GM19324 (cell line): ENCODE measurements around the gene CRAT.

Source experiments
- ATAC-seq: cut with Tn5 transposase; IDR thresholded peaks from one replicate; pipeline ENCODE4 v1.9.1; 2021; ENCODE audit warnings: mild to moderate bottlenecking, moderate library complexity; ENCODE audit not compliant: unreplicated experiment, low FRiP score

CRAT gene

GRCh38 chr9:129110740-129111527 lies at the start of gene CRAT, which contains the start of gene PTPA:
Gene CRAT, minus strand, starts transcription at chr9:129110793. Its CDS starts 284 bp downstream, at chr9:129110509.
Gene PTPA, plus strand, starts transcription at chr9:129111415. Its CDS starts 186 bp downstream, at chr9:129111601.
- ATAC-seq = peak; percentile 83

DNA sequence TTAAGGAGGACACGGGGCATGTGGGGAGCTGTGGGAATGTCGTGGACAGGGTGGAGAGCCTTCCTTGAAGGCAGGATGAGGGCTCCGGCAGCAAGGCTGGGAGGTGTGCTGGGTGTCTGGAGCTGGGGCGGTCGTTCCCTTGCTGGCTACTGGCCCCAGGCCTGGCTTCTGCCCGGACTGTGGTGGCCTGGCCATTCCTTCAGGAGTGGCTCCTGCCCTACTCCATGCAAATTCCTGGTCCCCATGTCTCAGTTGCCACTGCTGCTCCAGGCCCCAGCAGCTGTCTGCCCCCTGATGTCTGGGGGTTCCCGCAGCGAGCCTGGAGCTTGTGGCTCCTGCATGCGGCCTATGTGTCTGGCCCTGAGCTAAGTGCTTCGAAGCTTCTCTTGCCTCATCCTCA lies 45.6 kb upstream of the CRAT start:
- ATAC-seq = no peak

GRCh38 chr9:129154866-129155477 lies 44.4 kb upstream of the CRAT start:
- ATAC-seq = no peak

DNA sequence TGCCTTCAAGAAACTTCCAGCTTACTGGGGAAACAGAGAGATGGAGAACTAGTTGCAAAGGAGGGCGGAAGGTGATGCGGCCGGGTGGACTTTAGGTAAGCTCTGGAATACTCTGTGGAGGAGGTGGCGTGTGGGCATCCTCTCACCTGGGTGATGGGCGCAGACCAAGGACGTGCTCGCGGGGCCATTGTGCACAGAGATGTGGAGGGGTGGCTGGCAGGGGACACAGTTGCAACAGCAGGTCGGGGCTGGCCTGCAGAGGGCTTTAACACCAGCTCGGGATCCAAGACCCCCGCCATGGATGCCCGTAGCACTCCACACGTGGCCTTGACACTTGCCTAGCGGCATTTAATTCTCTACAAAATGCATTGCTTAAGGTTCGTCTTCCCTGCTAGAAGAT lies 40.9 kb upstream of the CRAT start:
- ATAC-seq = no peak

DNA sequence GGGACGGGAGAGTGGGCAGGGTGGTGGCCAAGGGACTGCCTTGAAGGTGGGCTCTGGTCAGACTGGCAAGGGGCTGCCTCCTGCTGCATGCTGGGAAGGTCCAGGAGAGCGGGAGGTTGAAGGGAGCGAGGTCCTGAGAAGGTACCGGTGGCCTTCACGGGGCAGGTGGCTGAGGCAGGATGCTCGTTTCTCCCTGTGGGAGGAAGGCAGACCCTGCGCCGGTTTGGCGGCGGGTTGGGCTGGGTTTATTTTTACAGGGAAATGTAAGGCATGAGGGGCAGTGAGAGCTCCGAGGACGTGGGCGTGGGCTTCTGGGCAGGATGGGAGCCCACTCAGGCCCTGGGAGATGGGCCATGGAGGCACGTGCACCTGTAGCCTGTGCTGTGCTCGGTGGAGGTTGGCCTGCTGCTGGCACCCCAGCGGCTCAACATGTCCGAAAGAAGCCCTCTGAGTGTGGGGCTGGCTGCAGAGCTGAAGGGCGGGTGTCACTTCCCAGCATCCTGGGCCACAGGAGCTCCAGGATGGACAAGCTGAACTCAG lies 40.1 kb upstream of the CRAT start:
- ATAC-seq = no peak

- no peak for ATAC-seq
Measured at GRCh38 chr9:129150122-129150521, 39.5 kb upstream of the CRAT start.

DNA sequence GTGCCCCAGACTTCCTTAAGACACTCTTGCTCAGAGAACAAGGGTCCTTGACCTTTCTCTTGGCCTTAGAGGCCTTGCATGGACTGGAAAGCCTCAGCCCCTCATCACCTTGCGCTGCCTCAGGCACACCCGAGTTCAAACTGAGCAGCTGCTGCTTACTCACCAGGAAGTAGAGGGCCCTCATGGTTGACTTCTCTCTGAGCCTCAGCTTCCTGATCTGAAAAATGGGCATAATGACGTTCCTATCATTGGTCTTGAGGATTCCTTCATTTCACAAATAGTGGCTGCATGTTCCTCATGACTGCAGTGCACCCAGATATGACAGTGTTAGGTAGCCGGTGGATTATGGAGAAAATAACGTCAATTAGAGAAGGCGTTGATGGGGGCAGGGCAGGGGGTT lies 38.8 kb upstream of the CRAT start:
- no peak for ATAC-seq

DNA sequence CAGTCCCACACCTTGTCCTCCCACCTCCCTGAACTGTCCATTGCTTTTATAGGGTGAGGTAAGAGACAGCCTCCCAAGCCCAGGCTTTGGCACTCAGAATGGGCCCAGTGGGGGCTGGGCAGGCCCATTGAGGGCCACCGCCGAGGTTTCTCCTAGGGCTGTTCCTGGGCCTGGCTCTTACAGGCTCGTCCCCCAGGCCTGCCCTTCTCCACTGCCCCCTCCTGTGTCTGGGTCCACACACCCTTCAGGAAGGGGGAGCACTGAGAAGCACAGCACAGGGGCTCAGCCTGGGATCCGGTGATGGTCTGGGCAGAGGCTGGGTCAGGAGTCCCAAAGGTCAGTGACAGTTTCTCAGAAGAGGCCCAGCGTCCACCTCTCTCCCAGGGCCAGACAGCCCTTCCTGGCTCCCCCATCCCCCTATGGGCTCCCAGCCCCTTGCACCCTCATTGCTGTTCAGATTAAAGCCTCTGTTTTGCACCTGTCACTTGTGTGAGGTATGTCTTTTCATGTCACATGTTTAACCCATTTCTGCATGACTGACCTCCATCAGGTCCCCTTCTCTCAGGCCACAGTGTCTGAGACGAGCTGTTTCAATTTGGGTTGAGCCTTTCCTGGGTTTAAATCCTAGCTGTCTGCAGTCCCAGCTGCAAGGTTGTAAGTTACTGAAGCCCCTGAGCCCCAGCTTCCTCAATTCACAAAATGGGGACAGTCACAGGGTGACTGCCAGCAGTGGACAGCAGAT lies 38.0 kb upstream of the CRAT start:
- ATAC-seq = no peak

DNA sequence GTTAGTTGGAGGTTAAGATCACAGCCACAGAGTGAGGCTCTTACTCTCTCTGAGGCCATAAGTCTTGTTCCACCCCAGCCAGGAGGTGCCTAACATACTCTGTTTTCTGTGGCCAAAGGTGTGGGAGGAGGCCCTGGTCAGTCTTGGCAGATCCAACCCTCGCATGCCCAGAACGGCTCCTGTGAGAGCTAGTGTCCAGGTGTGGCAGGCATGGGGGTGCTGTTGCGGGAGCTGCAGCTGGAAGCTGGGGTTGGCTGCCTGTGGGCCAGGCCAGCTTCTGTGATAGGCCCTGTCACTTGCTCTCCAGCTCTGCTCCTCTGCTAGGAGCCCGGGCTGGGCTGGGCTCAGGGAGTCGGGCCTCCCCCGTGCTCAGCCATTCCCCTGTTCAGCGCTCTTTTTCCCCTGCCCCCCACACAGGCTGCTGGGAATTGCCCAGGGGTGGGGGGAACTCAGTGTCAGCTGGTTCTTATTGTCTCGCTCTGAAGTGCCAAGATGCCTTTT lies 35.9 kb upstream of the CRAT start:
- ATAC-seq = no peak

GRCh38 chr9:129145841-129146292 lies 35.3 kb upstream of the CRAT start:
- ATAC-seq = no peak

DNA sequence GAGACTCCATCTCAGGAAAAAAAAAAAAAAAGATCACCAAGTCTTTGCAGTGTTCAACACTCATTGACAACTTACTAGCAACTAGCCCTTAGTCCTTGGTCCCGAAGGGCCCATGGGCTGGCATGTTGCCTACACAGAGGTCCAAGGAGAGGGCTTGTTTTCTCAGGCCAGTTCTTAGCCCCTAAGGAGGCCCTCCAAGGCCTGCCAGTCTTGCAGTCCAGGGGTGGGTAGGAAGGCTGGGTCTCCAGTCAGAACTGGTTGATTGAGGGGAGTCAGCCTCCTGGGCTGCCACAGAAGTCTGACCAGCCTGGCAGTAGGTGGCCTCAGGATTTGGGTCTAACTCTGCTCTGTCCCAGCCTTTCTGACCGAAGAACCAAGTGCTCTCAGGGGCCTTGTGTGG lies 34.7 kb upstream of the CRAT start:
- no peak for ATAC-seq

DNA sequence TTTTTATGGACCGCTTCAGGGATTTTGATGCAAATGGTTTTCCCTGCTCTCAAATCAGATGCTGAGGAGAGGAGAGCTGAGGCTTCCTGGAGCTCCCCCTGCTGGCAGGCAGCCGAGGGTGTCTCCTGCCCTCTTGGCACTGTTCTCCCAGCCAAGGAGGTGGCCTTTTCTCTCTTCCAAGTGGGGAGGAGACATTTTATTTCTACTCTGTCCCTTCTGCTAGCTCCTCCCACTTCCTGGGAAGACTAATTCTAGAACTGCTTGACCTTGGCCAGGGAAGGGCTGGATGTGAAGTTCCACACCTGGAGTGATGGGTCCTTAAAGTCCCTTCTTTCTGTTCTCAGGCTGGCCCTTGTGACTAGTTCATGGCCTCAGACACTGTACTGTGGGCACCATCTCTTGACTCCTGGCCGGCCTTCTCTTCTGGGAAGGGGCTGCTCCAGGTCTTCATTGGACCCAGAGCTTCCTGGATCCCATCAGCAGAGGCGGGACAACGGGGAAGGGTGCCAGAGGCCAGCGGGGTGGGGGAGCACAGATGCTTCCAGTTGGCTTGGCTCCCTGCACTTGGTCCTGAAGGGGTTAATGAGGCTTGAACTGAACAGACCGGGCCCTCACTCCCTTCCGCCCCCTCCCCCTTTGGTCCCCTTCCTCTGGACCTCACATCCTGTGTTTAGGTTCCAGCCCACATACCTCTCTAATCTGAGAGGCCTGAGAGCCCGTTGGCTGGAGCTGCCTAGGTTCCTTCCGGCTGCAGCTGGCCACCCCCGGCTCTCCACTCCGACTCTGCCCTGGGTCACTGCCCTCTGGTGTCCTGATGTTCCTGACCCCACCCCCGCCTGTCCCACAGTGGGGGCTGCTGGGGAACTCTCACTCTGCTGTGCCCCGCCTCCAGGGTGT lies 32.7 kb upstream of the CRAT start:
- no peak for ATAC-seq

GRCh38 chr9:129142138-129142935 lies 31.7 kb upstream of the CRAT start:
- ATAC-seq = no peak

DNA sequence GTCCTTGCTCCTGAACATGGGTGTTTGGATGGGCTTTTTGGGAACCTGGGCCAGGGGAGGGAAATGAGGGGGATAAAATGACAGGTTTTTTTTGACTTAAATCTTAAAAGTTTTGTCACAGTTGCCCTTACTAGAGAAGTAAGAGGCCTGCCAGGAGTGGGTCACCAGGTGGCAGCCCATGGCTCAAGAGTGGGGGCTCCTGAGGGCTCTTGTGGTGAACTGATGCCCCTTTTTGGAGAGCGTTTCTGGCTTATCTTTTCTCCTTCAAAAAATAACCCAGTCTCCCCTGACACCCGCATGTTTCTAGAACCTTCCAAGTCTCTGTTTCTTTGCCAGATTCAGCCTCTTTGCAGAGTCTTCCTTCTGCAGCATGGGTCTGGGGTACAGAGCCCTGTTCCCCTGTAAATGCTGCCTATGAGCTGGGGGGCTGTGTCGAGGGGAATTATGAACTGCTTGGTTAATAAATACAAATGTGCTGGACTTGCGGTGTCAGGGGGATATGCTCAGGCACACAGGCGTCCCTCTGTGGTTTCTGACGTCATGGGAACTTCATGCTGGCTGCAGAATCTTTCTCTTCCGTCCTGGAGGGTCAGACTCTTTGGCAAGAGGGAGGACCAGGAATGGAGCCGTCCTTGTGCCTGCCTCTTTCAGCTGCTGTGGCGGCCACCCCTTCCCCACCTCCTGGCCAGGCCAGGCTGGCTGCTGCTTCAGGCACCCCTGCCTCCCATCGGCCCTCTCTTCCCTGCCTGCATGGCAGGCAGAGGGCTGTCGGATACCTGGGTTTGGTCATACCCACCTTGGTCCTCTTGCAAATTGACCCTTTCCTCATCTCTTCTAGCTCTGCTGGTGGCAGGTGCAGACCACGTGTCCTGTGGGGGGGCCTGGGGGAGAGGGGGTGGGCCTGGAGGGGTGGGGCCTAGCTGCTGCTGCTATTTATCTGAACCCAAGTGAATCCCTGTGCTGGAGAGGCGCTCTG lies 30.8 kb upstream of the CRAT start:
- ATAC-seq = no peak

GRCh38 chr9:129140397-129141065 lies 29.9 kb upstream of the CRAT start:
- ATAC-seq = peak; percentile 23

DNA sequence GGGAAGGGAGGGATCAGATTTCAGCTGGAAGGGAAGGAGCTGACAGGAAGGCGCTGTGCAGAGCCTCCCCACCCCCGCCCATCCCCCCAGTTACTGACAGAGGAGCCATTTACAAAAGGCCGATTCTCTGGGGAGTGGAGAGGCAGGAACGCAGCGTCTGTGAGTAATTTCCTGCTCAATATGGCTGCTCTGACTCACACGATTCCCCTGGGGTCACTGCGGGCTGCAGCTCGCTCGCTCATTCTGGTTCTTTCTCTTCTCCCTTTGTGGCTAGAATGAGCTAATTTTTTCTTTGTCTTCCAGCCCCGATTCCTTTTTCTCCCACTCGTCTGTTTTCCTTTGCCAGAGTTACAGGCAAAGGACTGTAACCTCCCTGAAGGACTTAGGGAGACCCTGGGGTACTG lies 29.4 kb upstream of the CRAT start:
- ATAC-seq = peak; percentile 47

GRCh38 chr9:129139233-129139992 lies 28.8 kb upstream of the CRAT start:
- ATAC-seq = no peak
